HG03439 (cell line): ENCODE measurements around the gene ZBTB32.

Source experiments
- ATAC-seq: cut with Tn5 transposase; IDR thresholded peaks from one replicate; pipeline ENCODE4 v1.9.1; 2021; ENCODE audit warnings: mild to moderate bottlenecking, moderate library complexity; ENCODE audit not compliant: unreplicated experiment

ZBTB32 gene

GRCh38 chr19:35693835-35694599 is 10.3 kb upstream of the ZBTB32 start:
- ATAC-seq = peak; percentile 66

GRCh38 chr19:35695895-35696422 is 8.4 kb upstream of the ZBTB32 start:
- ATAC-seq = no peak

DNA sequence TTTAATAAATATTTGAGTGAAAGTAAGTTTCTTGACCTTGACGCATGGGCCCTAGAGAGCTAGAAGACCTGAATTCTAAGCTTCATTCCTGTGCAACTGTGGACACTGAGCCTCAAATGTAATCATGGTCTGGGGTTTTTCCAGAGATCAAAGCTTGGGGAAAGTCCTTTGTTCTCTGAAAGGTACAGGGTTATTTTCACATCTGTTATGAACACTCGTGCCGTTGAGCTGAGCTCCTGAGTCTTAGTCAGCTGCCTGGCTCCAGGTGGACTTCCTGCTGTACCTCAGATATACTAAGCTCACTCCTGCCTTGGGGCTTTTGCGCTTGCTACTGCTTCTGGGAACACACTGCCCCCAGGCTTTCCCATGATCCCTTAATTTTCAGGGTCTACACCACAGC is 7.5 kb upstream of the ZBTB32 start:
- no peak for ATAC-seq

GRCh38 chr19:35702223-35703012 is 1.9 kb upstream of the ZBTB32 start:
- peak; percentile 93 for ATAC-seq

- no peak for ATAC-seq
Measured at GRCh38 chr19:35703343-35703742, 1.0 kb upstream of the ZBTB32 start.

- no peak for ATAC-seq
Measured at GRCh38 chr19:35708391-35708790, 4.0 kb downstream of the ZBTB32 start.

GRCh38 chr19:35710784-35711723 is 6.7 kb downstream of the ZBTB32 start:
- ATAC-seq = peak; percentile 28

DNA sequence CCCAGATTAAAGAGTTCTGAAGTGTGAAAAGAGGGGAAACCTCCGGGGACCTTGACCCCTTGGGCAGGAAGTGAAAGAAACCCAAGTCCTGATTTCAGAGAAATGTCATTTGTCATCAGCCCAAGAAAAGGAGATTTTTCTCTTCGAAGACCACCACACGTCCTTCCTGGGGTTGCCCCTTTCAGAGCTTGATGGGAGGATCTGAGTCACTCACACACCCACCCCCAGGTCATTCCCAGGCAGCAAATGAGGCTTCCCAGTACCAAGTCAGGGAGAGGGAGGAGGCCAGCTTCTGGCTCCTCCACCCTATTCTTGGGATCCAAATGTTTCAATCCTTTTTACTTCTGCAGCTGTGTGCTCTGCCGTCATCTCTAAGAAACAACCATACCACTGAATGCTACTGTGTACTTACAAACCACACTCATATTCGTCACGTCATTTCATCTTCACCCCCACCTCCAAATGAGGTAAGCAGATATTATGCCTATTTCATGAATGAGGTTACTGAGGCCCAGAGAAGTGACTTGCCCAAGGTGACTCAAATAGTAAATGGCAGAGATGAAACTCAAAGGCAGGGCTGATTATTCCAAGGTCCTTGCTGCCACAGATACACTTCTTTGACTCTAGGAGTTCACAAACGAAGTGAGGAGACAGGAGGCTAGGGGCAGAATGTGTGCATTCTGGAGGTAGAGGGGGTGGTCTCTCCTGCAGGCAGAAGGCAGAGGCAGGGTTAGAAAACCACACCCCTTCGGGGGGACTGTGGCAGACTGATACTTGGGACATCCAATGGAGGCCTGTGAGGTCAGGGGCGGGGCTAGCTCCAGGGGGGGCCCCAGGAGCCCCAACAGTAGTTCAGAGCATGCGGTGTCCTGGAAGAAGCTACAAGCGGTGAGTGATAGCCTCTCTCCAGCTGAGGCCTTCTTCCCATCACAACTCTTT is 8.5 kb downstream of the ZBTB32 start:
- no peak for ATAC-seq

- ATAC-seq = no peak
Measured at GRCh38 chr19:35713506-35713850, 9.1 kb downstream of the ZBTB32 start.

DNA sequence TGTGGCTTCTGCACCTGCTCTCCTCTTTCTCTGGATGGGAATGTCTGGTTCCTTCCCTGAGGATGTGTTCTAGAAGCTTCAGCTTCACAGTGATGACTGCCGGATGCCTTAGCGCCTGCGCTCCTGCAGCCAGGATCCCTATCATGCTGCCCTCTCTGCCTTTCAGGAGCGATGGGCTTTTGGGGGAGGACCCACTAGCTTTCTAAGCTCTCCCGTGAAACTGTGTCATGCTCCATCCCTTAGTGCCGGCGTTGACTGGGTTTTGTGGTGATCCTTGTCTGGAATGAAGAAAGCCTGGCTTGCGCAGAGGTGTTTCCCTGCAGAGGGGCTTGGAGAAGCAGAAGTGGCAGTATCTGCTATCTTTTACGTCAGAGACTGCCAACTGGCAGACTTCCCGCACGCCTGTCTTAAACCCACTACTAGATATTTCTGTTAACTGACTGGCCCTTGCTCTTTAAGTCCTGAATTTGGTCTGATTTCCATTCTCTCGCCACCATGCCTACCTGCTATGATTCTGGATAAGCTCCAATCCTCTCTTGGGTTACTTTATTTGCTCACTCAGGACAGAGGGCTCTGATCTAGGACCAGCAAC is 9.6 kb downstream of the ZBTB32 start:
- no peak for ATAC-seq

GRCh38 chr19:35714601-35715354 is 10.4 kb downstream of the ZBTB32 start:
- no peak for ATAC-seq

- ATAC-seq = no peak
Measured at GRCh38 chr19:35715355-35715809, 11.0 kb downstream of the ZBTB32 start.

GRCh38 chr19:35715981-35716800 is 11.8 kb downstream of the ZBTB32 start:
- ATAC-seq = peak; percentile 4

GRCh38 chr19:35716801-35717664 is 12.7 kb downstream of the ZBTB32 start:
- ATAC-seq = peak; percentile 61

DNA sequence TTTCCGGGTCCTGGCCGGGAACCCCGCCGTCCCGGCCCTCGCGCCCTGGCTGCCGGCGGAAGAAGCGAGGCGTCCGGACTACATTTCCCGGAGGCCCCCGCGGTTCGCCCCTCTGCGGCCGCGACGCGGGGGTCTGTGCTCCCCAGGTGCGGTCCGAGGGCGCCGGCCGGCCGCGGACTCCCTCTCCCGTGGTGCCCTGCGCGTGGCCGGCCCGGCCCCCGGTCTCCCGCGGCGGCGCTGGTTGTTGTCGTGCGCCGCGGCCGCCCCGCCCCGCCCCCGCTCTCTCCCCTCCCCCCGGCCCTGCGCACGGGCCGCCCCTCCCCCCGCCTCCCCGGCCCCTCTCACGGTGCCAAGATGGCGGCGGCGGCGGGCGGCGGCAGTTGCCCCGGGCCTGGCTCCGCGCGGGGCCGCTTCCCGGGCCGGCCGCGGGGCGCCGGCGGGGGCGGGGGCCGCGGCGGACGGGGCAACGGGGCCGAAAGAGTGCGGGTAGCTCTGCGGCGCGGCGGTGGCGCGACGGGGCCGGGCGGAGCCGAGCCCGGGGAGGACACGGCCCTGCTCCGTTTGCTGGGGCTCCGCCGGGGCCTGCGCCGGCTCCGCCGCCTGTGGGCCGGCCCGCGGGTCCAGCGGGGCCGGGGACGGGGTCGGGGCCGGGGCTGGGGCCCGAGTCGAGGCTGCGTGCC is 13.4 kb downstream of the ZBTB32 start, which contains the start of gene KMT2B:
Gene KMT2B, plus strand, starts transcription at position 339 of the 680 bp plus-strand sequence. Its CDS starts 16 bp downstream, at position 355.
- ATAC-seq = peak; percentile 0
